HK-2 (cell line): Measurements from ENCODE around the gene IQCN.

Experiments
- DNase-seq: peaks from one replicate; pipeline ENCODE4 v3.0.0-alpha.2; 2018; ENCODE audit not compliant: unreplicated experiment

The IQCN gene, protein sequence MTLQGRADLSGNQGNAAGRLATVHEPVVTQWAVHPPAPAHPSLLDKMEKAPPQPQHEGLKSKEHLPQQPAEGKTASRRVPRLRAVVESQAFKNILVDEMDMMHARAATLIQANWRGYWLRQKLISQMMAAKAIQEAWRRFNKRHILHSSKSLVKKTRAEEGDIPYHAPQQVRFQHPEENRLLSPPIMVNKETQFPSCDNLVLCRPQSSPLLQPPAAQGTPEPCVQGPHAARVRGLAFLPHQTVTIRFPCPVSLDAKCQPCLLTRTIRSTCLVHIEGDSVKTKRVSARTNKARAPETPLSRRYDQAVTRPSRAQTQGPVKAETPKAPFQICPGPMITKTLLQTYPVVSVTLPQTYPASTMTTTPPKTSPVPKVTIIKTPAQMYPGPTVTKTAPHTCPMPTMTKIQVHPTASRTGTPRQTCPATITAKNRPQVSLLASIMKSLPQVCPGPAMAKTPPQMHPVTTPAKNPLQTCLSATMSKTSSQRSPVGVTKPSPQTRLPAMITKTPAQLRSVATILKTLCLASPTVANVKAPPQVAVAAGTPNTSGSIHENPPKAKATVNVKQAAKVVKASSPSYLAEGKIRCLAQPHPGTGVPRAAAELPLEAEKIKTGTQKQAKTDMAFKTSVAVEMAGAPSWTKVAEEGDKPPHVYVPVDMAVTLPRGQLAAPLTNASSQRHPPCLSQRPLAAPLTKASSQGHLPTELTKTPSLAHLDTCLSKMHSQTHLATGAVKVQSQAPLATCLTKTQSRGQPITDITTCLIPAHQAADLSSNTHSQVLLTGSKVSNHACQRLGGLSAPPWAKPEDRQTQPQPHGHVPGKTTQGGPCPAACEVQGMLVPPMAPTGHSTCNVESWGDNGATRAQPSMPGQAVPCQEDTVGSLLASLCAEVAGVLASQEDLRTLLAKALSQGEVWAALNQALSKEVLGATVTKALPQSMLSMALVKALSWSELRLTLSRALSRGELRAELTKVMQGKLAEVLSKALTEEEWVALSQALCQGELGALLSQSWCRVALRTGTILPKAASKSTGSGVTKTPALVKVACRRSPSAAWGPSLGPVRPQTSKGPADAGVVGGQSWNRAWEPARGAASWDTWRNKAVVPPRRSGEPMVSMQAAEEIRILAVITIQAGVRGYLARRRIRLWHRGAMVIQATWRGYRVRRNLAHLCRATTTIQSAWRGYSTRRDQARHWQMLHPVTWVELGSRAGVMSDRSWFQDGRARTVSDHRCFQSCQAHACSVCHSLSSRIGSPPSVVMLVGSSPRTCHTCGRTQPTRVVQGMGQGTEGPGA (N-terminal part only)

DNA sequence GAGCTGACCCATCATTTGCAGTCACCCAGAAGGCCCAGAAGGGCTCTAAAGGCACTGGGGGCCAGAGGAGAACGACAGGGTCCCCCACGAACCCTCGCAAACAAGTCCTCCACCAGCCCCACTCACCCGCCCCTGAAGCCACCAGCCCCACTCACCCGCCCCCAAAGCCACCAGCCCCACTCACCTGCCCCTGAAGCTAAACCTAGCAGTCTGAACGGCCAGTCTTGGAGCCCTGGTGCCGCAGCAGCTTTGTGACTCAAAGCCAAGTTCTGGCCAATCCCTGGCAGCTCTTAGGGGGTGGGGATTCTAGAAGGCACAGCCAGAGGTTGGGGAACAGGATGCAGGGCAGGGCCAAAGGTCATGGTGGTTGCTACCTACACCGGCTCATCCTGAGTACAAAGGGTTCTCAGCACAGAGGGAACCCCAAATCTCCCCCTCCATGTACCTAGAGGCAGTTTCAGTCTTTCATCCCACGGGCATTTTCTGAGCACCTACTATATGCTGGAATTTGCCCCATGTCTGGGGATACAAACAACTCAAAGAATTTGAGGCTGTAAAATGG lies at the start of gene IQCN:
TSS of gene IQCN (minus strand) at position 234 of the 562 bp plus-strand sequence. CDS start 4,974 bp downstream, outside the sequence.
- peak; percentile 26 for DNase-seq

DNA sequence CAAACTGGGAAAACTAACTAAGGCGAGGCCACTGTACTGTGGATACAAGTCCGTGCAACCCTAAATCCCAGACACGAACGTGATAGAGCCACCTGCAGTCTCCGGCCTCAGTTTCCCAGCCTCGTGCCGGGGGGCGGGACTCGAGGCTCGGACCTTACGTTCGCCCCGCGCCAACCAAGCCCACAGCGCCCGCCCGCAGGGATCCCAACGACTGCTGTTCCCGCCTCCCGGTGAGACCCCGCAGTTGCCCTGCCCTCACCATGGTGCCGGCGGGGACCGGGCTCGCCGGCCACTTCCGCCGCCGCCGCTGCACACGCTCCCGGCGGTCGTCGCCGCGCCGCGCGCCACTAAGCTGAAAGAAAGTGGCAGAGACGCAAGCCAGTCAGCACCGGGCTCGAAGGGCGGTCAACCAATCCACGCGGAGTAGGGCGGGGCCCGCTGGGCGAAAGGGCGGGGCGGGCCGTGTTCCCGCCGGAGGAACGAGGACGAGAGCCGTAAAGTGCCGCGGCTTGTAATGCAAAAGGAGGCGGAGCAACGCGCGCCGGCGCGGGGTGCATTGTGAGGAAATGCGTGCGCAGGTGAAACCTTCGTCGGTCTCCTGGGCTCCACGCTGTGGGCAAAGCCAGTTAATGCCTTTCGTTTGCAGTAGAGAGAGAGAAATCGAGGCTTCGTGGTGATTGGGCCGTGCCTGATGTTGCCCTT lies 48.7 kb upstream of the IQCN start, which contains the start of gene LSM4:
TSS of gene LSM4 (minus strand) at position 318 of the 702 bp plus-strand sequence. CDS start at position 262, 56 bp downstream.
- DNase-seq, result peak; percentile 99

- DNase-seq, result peak; percentile 70
Measured at GRCh38 chr19:18322318-18322758, 48.1 kb upstream of the IQCN start.

- no peak for DNase-seq
Measured at GRCh38 chr19:18321734-18322102, 47.5 kb upstream of the IQCN start.

DNA sequence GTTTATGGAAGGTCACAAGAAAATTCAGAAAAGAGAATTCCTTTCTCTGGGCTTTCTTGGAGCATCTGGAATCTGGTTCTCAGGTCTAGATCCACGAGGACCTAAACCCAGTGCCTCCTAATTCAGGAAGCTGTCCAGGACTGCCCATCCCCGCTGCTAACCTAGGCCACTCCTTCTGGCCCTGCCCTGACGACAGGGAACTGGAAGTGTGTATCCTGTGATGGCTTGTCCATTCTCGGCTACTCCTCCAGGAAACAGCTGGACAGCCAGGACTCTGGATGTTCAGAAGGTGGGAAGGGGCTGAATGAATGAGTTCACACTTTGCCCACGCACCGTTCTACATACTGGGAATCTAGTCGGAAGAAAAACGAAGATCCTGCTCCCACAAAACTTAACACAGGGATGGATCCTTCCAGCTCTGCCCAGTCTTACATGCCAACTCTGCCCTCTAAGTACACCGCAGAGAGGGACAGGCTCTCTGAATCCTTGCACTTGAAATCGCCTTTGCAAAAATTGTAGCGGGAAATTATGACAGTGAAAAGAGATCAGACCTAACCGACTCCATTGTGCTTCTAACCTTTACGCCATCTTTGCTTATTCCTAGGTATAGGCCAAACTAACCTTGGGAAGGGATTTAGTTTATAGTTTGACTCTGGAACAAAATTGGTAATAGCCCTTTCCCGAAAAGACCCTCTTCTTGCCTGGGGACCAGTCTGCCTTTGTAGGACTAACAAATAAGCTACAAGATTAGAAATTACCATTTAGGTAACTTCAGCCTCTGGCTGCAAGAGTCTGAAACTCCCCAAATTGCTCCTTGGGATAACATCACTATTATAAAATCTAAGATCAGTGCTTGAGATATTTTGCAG lies 46.8 kb upstream of the IQCN start:
- no peak for DNase-seq

GRCh38 chr19:18319591-18320135 lies 45.4 kb upstream of the IQCN start:
- no peak for DNase-seq

GRCh38 chr19:18317961-18318800 lies 43.9 kb upstream of the IQCN start:
- no peak for DNase-seq

DNA sequence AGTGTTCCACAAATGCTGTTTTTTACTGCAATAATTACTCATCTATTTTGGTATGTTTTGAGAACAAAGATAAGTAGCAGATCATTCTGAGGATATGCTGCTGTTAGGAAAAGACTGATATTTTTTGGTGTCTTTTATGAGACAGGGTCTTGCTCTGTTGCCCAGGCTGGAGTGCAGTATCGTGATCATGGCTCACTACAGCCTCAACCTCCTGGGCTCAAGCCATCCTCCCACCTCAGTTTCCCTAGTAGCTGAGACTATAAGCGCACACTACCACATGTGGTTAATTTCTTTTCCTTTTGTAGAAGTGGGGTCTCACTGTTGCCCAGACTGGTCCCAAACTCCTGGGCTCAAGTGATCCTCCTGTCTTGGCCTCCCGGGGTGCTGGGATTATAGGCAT lies 39.1 kb upstream of the IQCN start:
- DNase-seq, result no peak

DNA sequence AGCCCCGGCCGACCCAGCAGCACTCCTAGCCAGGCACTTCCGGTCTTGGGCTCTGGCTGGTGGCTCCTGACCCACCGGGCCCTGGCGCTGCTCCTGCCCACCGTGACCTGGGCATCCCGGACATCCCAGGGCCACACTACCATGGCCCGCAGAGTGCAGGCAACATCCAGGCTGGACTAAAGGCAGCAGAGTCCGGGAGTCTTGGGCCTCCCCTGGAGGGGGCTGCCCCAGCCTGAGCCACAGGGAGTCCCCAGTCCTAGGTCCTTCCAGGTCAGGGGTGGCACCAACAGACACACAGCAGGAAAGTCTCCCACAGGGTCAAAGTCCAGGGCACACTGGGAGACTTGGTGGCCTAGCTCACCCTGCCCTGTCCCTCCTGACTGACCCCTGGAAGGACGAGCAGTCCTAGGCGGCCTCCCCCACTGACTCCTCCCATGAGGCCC lies 37.9 kb upstream of the IQCN start:
- DNase-seq, result no peak

DNA sequence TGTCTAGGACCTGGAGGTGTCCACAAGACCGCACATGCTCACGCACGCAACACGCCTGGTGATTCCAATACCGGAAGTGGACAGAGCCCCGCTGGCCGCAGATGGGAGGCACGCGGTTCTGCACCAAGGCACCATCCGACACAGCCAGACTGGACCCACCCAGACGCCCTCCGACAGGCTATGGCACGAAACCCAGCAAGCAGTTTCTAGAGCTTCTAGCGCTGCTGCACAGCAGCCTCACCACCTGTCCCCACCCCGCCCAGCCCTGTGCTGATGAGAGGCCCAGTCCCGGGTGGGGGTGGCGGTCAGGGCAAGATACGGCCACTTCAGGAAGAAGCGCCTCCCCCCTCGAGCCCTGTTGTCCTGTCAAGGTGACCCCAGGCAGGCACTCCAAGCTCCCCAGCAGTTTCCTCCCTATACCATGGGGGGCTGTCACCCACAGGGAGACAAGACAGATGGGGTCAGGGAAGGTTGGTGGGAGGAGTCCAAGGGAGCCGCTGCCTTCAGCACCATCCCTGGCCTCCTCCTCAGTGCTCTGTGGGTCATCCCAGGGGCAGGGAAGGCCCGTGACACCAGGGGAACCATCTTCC lies 37.3 kb upstream of the IQCN start:
- DNase-seq, result no peak

GRCh38 chr19:18310966-18311365 lies 36.7 kb upstream of the IQCN start:
- no peak for DNase-seq

- DNase-seq, result no peak
Measured at GRCh38 chr19:18310118-18310909, 36.1 kb upstream of the IQCN start.

- DNase-seq, result no peak
Measured at GRCh38 chr19:18309525-18310064, 35.3 kb upstream of the IQCN start.

DNA sequence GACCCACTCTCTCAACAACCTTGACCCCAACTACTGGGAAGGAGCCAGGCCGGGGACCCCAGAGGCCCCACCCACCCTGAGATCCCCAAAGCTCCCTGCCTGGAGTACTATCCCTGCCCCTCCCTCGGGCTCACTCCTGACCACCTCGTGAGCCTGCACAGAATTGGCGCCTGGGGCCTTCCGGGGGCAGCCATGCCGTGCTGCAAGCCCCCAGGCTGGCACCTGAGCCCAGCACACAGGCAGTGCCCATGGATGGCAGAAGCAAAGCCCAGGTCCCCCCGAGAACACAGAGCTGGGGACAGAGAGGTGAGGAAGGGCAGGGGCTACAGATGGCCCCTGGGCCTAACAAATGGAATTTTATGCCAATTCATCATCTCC lies 34.7 kb upstream of the IQCN start:
- no peak for DNase-seq

DNA sequence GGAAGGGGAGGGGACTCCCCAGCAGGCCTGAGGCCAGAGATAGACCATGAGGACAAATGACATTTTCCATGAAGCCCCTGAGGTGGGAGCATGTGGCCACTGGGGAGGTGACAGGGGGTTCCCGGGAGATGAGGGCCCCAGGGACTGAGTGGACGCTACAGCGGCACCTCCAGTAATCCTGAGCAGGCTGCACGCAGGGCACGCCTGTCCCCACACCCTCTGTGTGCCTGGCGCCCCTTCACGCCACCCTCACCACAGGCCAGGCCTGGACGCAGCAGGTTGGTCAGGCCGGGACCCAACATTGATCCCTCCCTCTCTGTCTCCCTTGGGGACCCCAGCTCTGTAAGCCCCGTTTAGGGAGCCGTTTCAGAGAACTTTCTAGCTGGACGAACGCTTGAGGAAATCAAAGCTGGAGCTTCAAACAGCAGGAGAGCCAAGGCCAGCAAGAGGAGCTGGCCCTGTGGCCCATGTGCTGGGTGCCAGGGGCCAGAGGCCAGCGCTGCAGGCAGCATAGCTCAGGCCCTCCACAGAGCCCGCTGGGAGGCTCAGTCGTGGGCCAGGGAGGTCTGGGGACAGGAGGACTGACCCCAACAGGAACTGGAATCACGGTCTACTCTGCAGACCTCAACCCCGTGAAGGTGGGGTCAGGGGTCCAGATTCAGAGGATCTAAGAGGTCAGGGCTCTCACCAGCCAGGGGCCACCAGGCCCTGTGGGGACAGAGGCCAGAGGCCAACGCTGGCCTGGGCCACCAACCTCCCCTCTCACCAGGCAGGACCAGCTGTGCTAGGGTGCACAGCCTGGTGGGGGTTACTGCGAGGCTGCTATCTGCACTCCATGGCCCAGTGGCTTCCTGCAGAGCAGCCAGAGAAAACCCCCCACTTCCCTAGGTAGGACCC lies 34.0 kb upstream of the IQCN start:
- no peak for DNase-seq

DNA sequence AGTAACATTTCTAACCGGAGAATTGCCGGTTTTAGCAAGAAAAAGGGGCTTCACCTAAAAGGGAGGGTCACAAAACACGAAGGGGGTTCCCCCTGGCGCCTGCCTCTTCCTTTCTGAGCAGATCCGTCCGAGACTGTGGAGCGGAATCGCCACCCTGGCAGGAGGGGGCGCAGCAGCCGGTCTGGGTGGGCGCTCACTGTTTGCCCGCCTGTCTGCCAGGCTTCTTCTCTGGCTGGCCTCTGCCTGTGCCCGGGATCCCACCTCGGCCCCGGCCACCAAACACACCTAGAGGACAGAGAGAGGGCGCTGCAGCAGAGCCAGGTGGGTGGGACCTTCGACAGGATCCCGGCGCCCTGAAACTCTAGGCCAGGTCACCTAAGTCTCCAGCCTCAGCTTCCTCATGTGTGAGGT lies 33.0 kb upstream of the IQCN start:
- DNase-seq, result no peak
